HUES64 (cell line): ENCODE measurements around the gene PTGER4.
"Not testable (repeated sequence)": the region's sequence is repeated elsewhere in the genome, so short reads cannot be mapped to it uniquely, and the experiment has no call there.

ENCODE experiments used
- H3K27ac ChIP-seq: 2 replicates; pipeline ENCODE4 v1.7.0; 2013; ENCODE audit warnings: low read depth, low read length, inconsistent platforms
- H3K27me3 ChIP-seq: 2 replicates; pipeline ENCODE4 v1.6.1; 2013; ENCODE audit warnings: mild to moderate bottlenecking, low read length; ENCODE audit not compliant: insufficient read depth
- H3K36me3 ChIP-seq: 2 replicates; pipeline ENCODE4 v1.6.1; 2013; ENCODE audit warnings: mild to moderate bottlenecking, low read length; ENCODE audit not compliant: insufficient read depth
- H3K4me1 ChIP-seq: 2 replicates; pipeline ENCODE4 v1.6.1; 2013; ENCODE audit warnings: mild to moderate bottlenecking, low read length, moderate library complexity; ENCODE audit not compliant: insufficient read depth
- H3K4me3 ChIP-seq: 2 replicates; pipeline ENCODE4 v1.5.1; 2013; ENCODE audit warnings: mild to moderate bottlenecking, low read length, moderate library complexity
- H3K9ac ChIP-seq: 2 replicates; pipeline ENCODE4 v1.6.1; 2013; ENCODE audit warnings: mild to moderate bottlenecking, low read depth, low read length
- H3K9me3 ChIP-seq: 2 replicates; pipeline ENCODE4 v1.6.1; 2013; ENCODE audit warnings: low read depth, low read length; ENCODE audit not compliant: insufficient read depth
- WGBS: fragments of 150-250, 120-280 bp; methylation state at CpG from one replicate; pipeline ENCODE4 v1.1.7; 2013; ENCODE audit warnings: missing lambda C conversion rate; 5-methylcytosine and 5-hydroxymethylcytosine counted together

PTGER4 gene

DNA sequence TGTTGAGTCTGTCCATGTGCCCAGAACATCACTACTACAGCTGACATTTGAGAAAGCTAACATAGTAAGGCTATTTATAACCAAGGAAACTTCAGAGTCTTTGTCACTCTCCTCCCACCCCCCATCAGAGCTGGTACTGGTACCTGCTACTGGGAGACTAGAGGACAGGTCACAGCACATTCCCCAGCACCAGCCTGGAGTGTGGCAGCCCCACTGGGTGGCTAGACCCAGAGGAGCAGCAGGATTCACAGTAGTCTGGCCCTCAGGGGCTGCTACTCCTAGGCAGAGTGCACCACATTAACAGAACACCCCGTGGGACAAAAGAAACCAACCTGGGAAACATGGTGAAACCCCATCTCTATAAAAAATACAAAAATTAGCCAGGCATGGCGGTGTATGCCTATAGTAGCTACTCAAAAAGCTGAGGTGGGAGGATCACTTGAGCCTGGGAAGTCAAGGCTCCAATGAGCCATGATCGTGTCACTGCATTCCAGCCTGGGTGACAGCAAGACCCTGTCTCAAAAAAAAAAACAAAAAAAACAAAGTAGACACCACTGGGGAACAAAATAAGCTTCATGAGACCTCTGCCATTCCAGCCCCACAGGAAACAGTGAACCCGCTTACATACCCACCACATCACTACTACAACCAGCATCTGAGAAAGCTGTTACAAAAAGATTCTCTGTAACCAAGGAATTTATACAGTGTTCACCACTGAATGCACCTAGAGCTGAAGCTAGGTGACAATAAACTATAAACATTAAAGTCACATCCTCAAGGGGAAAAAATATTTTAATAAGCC is 26.3 kb upstream of the PTGER4 start:
- H3K27ac ChIP-seq, result no peak overlapping the region
- no peaks in the 10 kb centered on the region for H3K27me3 ChIP-seq
- H3K36me3 ChIP-seq, result no peaks in the 10 kb centered on the region
- H3K9me3 ChIP-seq, result no peaks in the 10 kb centered on the region
- H3K4me3 ChIP-seq, result no peak overlapping the region
- 93% methylated on average over 4 of the region's 4 CpGs for WGBS
- no peaks in the 10 kb centered on the region for H3K4me1 ChIP-seq
- H3K9ac ChIP-seq, result no peak overlapping the region

DNA sequence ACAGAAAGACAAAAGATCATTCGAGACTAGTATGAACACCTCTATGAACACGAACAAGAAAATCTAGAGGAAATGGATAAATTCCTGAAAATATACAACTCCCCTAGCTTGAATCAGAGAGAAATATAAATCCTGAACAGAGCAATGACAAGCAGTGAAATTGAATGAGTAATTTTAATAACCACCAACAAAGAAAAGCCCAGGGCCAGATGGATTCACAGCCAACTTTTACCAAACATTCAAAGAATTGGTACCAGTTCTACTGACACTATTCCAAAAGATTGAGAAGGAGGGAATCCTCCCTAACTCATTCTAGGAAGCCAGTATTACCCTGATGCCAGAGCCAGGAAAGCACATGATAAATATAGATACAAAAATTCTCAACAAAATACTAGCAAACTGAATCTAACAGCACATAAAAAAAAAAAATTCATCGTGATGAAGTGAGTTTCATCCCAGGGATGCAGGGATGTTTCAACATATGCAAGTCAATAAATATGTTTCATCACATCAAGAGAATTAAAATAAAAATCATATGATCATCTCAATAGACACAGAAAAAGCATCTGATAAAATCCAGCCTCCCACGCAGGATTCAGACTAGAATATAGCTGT is 25.2 kb upstream of the PTGER4 start:
- no peaks in the 10 kb centered on the region for H3K4me1 ChIP-seq
- 100% methylated on average over 3 of the region's 4 CpGs for WGBS
- H3K36me3 ChIP-seq, result no peaks in the 10 kb centered on the region
- H3K9me3 ChIP-seq, result no peaks in the 10 kb centered on the region
- no peak overlapping the region for H3K9ac ChIP-seq
- no peak overlapping the region for H3K27ac ChIP-seq
- no peaks in the 10 kb centered on the region for H3K27me3 ChIP-seq
- H3K4me3 ChIP-seq, result no peak overlapping the region

DNA sequence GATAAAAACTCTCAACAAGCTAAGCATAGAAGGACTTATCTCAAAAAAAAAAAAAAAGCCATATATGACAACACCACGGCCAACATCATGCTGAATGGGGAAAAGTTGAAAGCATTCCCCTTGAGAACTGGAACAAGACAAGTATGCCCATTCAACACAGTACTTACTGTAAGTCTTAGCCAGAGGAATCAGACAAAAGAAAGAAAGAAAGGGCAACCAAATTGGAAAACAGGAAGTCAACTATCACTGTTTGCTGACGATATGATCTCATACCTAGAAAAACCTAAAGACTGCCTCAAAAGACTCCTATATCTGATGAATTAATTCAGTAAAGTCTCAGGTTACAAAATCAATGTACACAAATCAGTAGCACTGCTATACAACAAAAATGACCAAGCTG is 24.6 kb upstream of the PTGER4 start:
- Histone ChIP-seq H3K36me3 (no peaks in the 10 kb centered on the region), H3K4me3 (no peak overlapping the region), H3K27me3 (no peaks in the 10 kb centered on the region), H3K4me1 (no peaks in the 10 kb centered on the region), H3K27ac (no peak overlapping the region), H3K9ac (no peak overlapping the region), H3K9me3 (no peaks in the 10 kb centered on the region)
- 54% methylated on average over 2 of the region's 2 CpGs for WGBS

DNA sequence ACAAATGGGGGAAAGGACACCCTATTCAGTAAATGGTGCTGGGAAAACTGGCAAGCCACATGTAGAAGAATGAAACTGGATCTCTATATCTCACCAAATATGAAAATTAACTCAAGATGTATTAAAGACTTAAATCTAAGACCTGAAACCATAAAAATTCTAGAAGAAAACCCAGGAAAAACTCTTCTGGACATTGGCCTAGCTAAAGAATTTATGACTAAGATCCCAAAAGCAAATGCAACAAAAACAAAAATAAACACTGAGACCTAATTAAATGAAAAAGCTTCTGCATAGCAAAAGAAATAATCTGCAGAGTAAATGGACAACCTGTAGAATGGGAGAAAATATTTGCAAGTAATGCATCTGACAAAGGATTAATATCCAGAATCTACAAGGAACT is 23.6 kb upstream of the PTGER4 start:
- not testable (repeated sequence) for H3K4me3 ChIP-seq, H3K36me3 ChIP-seq, H3K9me3 ChIP-seq, H3K27ac ChIP-seq, H3K9ac ChIP-seq, H3K27me3 ChIP-seq, H3K4me1 ChIP-seq

DNA sequence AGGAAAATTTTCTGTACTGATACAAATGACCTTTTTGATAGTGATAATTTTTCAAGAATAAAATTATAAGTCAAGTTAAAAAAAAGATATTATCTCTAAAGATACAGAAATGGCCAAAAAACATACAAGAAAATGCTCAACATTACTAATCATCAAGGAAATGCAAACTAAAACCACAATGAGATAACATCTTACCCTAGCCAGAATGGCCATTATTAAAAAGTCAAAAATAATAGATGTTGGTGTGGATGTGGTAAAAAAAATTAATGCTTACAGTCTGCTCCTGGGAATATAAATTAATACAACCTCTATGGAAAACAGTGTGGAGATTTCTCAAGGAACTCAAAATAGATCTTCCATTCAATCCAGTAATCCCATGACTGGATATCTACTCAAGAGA is 22.9 kb upstream of the PTGER4 start:
- no peaks in the 10 kb centered on the region for H3K36me3 ChIP-seq
- H3K4me3 ChIP-seq, result no peak overlapping the region
- no peak overlapping the region for H3K27ac ChIP-seq
- H3K27me3 ChIP-seq, result no peaks in the 10 kb centered on the region
- H3K4me1 ChIP-seq, result no peaks in the 10 kb centered on the region
- no peaks in the 10 kb centered on the region for H3K9me3 ChIP-seq
- no peak overlapping the region for H3K9ac ChIP-seq

DNA sequence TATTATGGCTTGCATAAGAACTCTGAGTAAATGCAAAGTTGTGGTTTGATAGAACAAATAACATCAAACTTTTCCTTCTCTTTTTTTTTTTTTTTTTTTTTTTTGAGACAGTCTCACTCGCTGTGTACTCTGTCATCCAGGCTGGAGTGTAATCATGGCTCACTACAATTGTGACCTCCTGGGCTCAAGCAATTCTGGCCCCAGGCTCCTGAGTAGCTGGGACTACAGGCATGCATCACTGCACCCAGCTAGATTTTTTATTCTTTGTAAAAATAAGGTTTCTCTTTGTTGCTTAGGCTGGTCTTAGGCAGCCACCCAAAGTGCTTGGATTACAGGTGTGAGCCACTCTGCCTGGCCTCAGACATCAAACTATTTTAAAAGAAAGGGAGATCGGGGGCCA is 19.0 kb upstream of the PTGER4 start:
- no peaks in the 10 kb centered on the region for H3K36me3 ChIP-seq
- H3K9me3 ChIP-seq, result no peaks in the 10 kb centered on the region
- H3K27me3 ChIP-seq, result no peaks in the 10 kb centered on the region
- H3K4me1 ChIP-seq, result no peaks in the 10 kb centered on the region
- no peak overlapping the region for H3K27ac ChIP-seq
- no peak overlapping the region for H3K9ac ChIP-seq
- WGBS, result 90% methylated on average over 2 of the region's 2 CpGs
- no peak overlapping the region for H3K4me3 ChIP-seq

DNA sequence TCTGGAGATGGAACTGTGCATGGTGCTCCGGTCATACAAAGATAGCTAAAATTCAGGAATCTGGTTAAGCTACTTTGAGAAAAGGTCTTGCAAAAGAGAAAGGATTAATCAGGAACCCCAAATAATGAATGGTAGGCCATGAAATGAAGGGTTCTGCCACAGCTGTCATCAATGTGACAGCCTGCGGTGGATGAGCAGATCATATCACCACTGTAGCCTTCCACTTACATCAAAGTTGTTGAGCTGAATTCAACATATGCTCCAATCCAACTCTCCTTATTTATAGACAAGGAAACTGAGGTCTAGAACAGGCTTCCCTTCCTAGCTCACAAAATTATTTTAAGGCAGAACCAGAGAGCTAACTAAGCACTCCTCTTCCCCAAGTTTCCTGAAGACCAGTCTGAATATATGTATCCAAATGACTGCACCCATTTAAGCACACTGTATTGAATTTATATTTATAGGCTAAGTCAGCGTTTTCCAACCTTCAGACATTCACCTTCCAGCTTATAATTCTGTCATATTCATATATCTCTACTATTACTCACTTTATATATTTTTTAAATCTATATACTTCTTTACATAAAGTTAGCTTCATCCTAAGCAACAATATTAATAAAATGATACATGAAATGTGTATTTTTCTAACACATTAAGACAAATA is 13.9 kb upstream of the PTGER4 start:
- no peak overlapping the region for H3K9ac ChIP-seq
- 90% methylated on average over 3 of the region's 3 CpGs for WGBS
- no peaks in the 10 kb centered on the region for H3K36me3 ChIP-seq
- no peak overlapping the region for H3K27ac ChIP-seq
- no peak overlapping the region for H3K4me3 ChIP-seq
- H3K4me1 ChIP-seq, result no peaks in the 10 kb centered on the region
- H3K9me3 ChIP-seq, result no peaks in the 10 kb centered on the region
- no peaks in the 10 kb centered on the region for H3K27me3 ChIP-seq

DNA sequence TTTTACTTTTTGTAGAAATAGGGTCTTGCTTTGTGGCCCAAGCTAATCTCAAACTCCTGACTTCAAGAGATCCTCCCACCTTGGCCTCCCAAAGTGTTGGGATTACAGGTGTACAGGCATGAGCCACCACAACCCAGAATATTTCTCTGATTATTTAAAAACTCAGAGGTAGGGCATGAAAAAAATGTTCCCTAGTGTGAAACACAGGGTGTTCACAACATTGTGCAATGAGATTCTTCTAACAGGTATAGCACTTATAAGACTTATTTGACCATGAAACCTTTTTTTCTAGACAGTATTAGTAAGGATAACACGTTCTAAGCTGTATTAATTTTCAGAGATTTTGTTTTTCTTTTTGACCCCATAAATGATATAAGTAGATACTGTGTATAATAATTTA is 13.1 kb upstream of the PTGER4 start:
- no CpG with 5 or more reads among the region's 1 CpG for WGBS
- Histone ChIP-seq H3K9ac (no peak overlapping the region), H3K27ac (no peak overlapping the region), H3K9me3 (no peaks in the 10 kb centered on the region), H3K36me3 (no peaks in the 10 kb centered on the region), H3K4me3 (no peak overlapping the region), H3K4me1 (no peaks in the 10 kb centered on the region), H3K27me3 (no peaks in the 10 kb centered on the region)

DNA sequence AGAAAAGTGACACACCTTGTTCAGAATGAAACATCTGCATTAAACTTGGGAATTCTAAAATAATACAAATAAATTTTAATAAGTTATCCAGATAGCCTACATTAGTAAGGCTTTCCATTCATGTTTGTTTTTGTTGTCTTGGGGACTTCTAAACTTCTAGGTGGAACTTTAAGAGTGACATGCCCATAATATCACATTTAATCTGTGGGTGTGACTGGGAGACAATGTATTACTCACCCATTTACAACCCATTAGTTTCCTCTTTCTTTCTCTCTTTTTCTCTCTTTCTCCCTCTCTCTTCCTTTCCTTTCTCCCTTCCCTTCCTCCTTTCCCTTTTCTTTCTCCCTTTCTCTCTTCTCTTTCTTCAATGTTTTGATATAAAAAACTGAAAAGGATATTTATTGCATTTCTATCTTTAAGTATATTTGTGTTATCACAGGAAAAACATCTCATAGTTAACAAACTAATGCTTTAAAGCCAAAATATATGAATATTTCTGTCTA is 12.5 kb upstream of the PTGER4 start:
- Histone ChIP-seq H3K4me3 (no peak overlapping the region), H3K9me3 (no peaks in the 10 kb centered on the region), H3K9ac (no peak overlapping the region), H3K27ac (no peak overlapping the region), H3K27me3 (no peaks in the 10 kb centered on the region), H3K4me1 (no peaks in the 10 kb centered on the region), H3K36me3 (no peaks in the 10 kb centered on the region)

- no peak overlapping the region for H3K9ac ChIP-seq
- H3K4me1 ChIP-seq, result no peaks in the 10 kb centered on the region
- H3K4me3 ChIP-seq, result no peak overlapping the region
- no peak overlapping the region for H3K27ac ChIP-seq
- no peaks in the 10 kb centered on the region for H3K27me3 ChIP-seq
- 90% methylated on average over 3 of the region's 6 CpGs for WGBS
- no peaks in the 10 kb centered on the region for H3K9me3 ChIP-seq
- no peaks in the 10 kb centered on the region for H3K36me3 ChIP-seq
These were observed 9.9 kb upstream of the PTGER4 start for GRCh38 chr5:40669606-40670390.

DNA sequence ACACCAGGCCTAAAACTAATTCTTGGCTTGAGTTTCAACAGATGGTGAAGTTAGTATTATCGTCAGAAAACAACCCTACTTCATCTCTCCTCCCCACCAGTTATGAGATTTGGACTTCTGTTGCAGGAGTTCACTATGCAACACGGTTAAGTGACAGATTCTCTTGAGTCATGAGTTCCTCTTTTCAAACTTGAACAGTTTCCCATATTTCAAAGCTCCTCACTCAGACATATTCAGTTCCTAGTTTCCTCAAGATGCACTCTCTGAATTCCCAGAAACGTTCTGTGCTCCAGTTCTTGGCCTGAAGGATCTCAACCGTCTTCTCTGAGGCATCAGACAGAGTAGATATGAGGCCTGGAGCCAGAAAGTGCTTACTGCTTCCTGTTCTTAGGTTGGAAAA is 7.3 kb upstream of the PTGER4 start:
- Histone ChIP-seq H3K27ac (no peak overlapping the region), H3K4me3 (no peak overlapping the region), H3K36me3 (no peaks in the 10 kb centered on the region), H3K9ac (no peak overlapping the region), H3K9me3 (no peaks in the 10 kb centered on the region), H3K4me1 (peaks cover 9% of the 10 kb centered on the region), H3K27me3 (no peaks in the 10 kb centered on the region)
- 81% methylated on average over 4 of the region's 4 CpGs for WGBS
